Naive thymus-derived CD4-positive, alpha-beta T cell (primary cell): ENCODE data around the gene DDX18. TPM values are rescaled to one million over a fixed set of nuclear protein-coding genes. Genes with fewer than 3 reads are reported as not detected.
A peak's percentile ranks its signal among the peaks of the same experiment; 100 is the strongest.

Experiments used
- ATAC-seq: fragments of 150-1000 bp; cut with Tn5 transposase; 2 replicates; pipeline ENCODE4 v1.10.0; 2021; ENCODE audit warnings: mild to moderate bottlenecking, moderate library complexity
- CTCF ChIA-PET: fragments of 350-600 bp; sonication (Branson Sonifier 250); formaldehyde crosslinking; loops from one replicate; lab custom pipeline; 2021; ENCODE audit warnings: antibody characterized with exemption; lab: Charles Lee
- POLR2A ChIA-PET: fragments of 350-600 bp; sonication (Branson Sonifier 250); formaldehyde crosslinking; loops from one replicate; lab custom pipeline; 2021; ENCODE audit warnings: antibody characterized with exemption, inconsistent platforms; lab: Charles Lee
- DNase-seq, 9 donors: peaks; one replicate each; pipeline versions ENCODE4 v3.0.0 to v3.0.0-alpha.2; 2020 to 2022; ENCODE audit warnings: mixed read lengths in 1 of 9
- H3K27ac ChIP-seq: one replicate; pipeline ENCODE4 v1.7.0; 2013; ENCODE audit warnings: mild to moderate bottlenecking, low read depth, low read length, moderate library complexity
- H3K27me3 ChIP-seq, 2 donors: one replicate each; pipeline ENCODE4 v1.7.0; 2013; ENCODE audit warnings: low read length in 2 of 2, mild to moderate bottlenecking in 2 of 2, moderate library complexity in 2 of 2; ENCODE audit not compliant: control insufficient read depth in 2 of 2, insufficient read depth in 2 of 2
- H3K36me3 ChIP-seq, 3 experiments: 1 replicate in 2 of 3; 2 replicates in 1 of 3; pipeline ENCODE4 v1.7.0; 2013; ENCODE audit warnings: low read length in 3 of 3, mild to moderate bottlenecking in 3 of 3, moderate library complexity in 1 of 3; ENCODE audit not compliant: insufficient read depth in 3 of 3, control insufficient read depth in 2 of 3
- H3K4me1 ChIP-seq, 2 donors: one replicate each; pipeline ENCODE4 v1.7.0; 2013; ENCODE audit warnings: low read length in 2 of 2, mild to moderate bottlenecking in 2 of 2, moderate library complexity in 1 of 2; ENCODE audit not compliant: control insufficient read depth in 2 of 2, insufficient read depth in 2 of 2
- H3K4me3 ChIP-seq: 2 replicates; pipeline ENCODE4 v1.7.0; 2013; ENCODE audit warnings: mild to moderate bottlenecking, low read length
- H3K9me3 ChIP-seq, 3 experiments: 1 replicate in 2 of 3; 2 replicates in 1 of 3; pipeline ENCODE4 v1.7.0; 2013; ENCODE audit warnings: low read length in 3 of 3; ENCODE audit not compliant: control insufficient read depth in 2 of 3
- H3K27ac Mint-ChIP-seq, 9 donors: one replicate each; pipeline ENCODE4 v1.8.0; 2020 to 2022; ENCODE audit warnings: mixed read lengths in 9 of 9, mild to moderate bottlenecking in 8 of 9, moderate library complexity in 5 of 9, inconsistent platforms in 2 of 9
- H3K27me3 Mint-ChIP-seq, 5 donors: one replicate each; pipeline ENCODE4 v1.8.0; 2021 to 2022; ENCODE audit warnings: mixed read lengths in 5 of 5, mild to moderate bottlenecking in 1 of 5
- H3K36me3 Mint-ChIP-seq, 5 donors: one replicate each; pipeline ENCODE4 v1.8.0; 2020 to 2022; ENCODE audit warnings: mixed read lengths in 5 of 5, mild to moderate bottlenecking in 3 of 5, inconsistent platforms in 1 of 5
- H3K4me1 Mint-ChIP-seq, 7 donors: one replicate each; pipeline ENCODE4 v1.8.0; 2020 to 2022; ENCODE audit warnings: mixed read lengths in 7 of 7, mild to moderate bottlenecking in 3 of 7, inconsistent platforms in 1 of 7
- H3K4me3 Mint-ChIP-seq, 10 donors: one replicate each; pipeline ENCODE4 v1.8.0; 2020 to 2022; ENCODE audit warnings: mild to moderate bottlenecking in 10 of 10, mixed read lengths in 10 of 10, moderate library complexity in 6 of 10, inconsistent platforms in 2 of 10
- H3K9me3 Mint-ChIP-seq, 11 donors: one replicate each; pipeline ENCODE4 v1.8.0; 2020 to 2022; ENCODE audit warnings: mixed read lengths in 11 of 11, mild to moderate bottlenecking in 4 of 11, inconsistent platforms in 1 of 11, moderate library complexity in 1 of 11
- intact Hi-C, 2 donors: fragments of 100-400 bp; cut with micrococcal nuclease; formaldehyde crosslinking; loops; one replicate each; pipeline ENCODE4 v1.15.1; 2023
- polyA plus RNA-seq, 2 donors: library from polyadenylated mRNA; unstranded; fragments of 300-500 nt; fragmentation: Illumina TruSeq; gene quantifications; one replicate each; pipeline ENCODE4 v1.2.3, GENCODE V29; 2021
- total RNA-seq, 6 experiments: library from RNA in 5 of 6; stranded (reverse) in 5 of 6; gene quantifications; 1 replicate in 5 of 6; 2 replicates in 1 of 6; pipeline ENCODE4 v1.2.3 and lab custom pipeline; 2021 to 2026

DDX18 gene
- total and polyA plus RNA-seq, 7 experiments from 2014 or later: 43.9 to 133 (median 106) TPM

DNA sequence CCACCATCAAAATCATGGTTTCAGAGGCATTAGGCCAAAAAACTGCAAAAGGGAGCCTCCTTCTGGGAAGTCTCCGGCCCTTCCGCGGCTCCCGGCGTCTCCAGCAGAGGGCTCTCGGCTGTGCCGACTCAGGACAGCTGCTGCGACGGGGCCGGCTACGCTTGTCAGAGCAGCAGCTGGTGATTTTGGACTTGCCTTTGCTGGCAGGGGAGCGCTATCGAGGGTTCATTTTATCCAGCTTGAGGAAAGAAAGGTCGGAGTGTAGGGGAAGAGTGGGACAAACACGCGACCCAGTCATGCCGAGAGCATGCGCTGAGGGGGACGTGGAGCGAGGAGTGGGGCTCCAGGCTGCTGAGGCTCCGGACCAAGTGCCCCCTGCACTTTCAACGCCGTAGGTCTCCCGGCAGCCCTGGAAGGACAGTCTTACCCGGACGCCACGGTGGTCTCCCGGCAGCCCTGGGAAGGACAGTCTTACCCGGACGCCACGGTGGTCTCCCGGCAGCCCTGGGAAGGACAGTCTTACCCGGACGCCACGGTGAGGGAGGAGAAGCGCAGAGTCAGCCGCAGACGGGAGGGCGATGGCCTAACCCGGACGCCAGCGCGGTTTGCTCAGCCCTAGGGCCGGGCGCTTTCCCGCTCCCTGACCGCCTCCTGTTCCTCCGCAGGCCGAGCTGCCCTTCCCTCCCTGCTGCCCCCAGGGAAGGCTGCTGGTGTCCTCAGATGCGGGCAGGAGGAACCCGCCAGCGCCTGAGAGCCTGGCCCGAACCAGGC is 21.7 kb downstream of the DDX18 start:
- peak; percentile 25 to 50 (median 35) for DNase-seq
- no peaks in the 10 kb centered on the region for H3K4me1 ChIP-seq
- Mint-ChIP-seq H3K36me3 (peaks cover 3 to 31% (median 19%) of the 10 kb centered on the region in 5 donors), H3K9me3 (no peaks in the 10 kb centered on the region), H3K4me3 (peak overlapping the region; percentile 63 to 91 (median 88)), H3K27me3 (peaks cover 0 to 2% (median 0%) of the 10 kb centered on the region in 5 donors), H3K4me1 (peaks cover 4 to 22% (median 20%) of the 10 kb centered on the region in 7 donors), H3K27ac (peak overlapping the region in 6 of 9 donors; percentile 53 to 97 (median 83))
- H3K4me3 ChIP-seq: no peak overlapping the region
- ATAC-seq: peak; percentile 77
- intact Hi-C loops: loop anchor here (1.0 to 2.0 kb wide), 2 partner anchors 21 to 167 kb away; partner anchors contain the start of gene DDX18 (in 1 of the 2)
- H3K9me3 ChIP-seq: no peaks in the 10 kb centered on the region
- ChIA-PET CTCF (interaction anchor here (1.5 kb wide), 1 partner anchor 22 kb away, joined by 4 read pairs; the partner anchor contains the start of gene DDX18), POLR2A (no interaction called here)
- H3K27ac ChIP-seq: peak overlapping the region; percentile 15
- no peaks in the 10 kb centered on the region for H3K27me3 ChIP-seq
- peaks cover 0 to 27% (median 0%) of the 10 kb centered on the region in 3 experiments for H3K36me3 ChIP-seq

GRCh38 chr2:117845304-117845703 is 30.8 kb downstream of the DDX18 start:
- ChIA-PET CTCF (no interaction called here), POLR2A (no interaction called here)
- H3K27ac Mint-ChIP-seq: no peak overlapping the region
- peaks cover 17 to 33% (median 24%) of the 10 kb centered on the region in 5 donors for H3K27me3 Mint-ChIP-seq
- no peak overlapping the region for H3K4me3 ChIP-seq
- intact Hi-C loops: no loop called here
- no peaks in the 10 kb centered on the region for H3K27me3 ChIP-seq
- H3K9me3 Mint-ChIP-seq: peaks cover 0 to 9% (median 2%) of the 10 kb centered on the region in 11 donors
- H3K27ac ChIP-seq: no peak overlapping the region
- ATAC-seq (no peak), DNase-seq (no peak)
- H3K9me3 ChIP-seq: no peaks in the 10 kb centered on the region
- H3K36me3 Mint-ChIP-seq: peaks cover 0 to 7% (median 4%) of the 10 kb centered on the region in 5 donors
- no peaks in the 10 kb centered on the region for H3K36me3 ChIP-seq
- H3K4me3 Mint-ChIP-seq: no peak overlapping the region
- no peaks in the 10 kb centered on the region for H3K4me1 ChIP-seq
- H3K4me1 Mint-ChIP-seq: peaks cover 0 to 2% (median 0%) of the 10 kb centered on the region in 7 donors

DNA sequence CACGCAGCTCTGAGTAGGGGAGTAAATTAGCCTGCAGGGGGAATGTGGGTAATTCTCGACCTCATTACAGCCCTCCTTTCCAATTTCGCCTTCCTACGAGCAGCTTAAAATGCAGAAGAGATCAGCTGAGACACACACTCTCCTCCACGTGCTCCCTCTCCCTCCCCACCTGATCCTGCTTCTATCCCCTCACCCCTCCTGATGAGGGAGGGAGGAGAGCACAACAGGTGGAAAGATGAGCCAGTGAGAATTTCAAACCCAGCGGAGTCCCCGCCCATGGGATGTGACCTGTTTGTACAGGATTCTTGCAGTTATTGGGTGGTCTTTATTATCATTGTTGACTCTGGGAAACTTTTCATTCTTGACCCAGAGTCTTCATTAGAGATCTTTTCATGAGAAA is 35.5 kb downstream of the DDX18 start:
- H3K9me3 ChIP-seq: no peaks in the 10 kb centered on the region
- intact Hi-C loops: no loop called here
- DNase-seq (no peak), ATAC-seq (no peak)
- H3K9me3 Mint-ChIP-seq: peaks cover 0 to 9% (median 2%) of the 10 kb centered on the region in 11 donors
- no peak overlapping the region for H3K4me3 Mint-ChIP-seq
- H3K36me3 ChIP-seq: no peaks in the 10 kb centered on the region
- H3K4me3 ChIP-seq: no peak overlapping the region
- H3K27ac ChIP-seq: no peak overlapping the region
- H3K27ac Mint-ChIP-seq: no peak overlapping the region
- H3K4me1 ChIP-seq: no peaks in the 10 kb centered on the region
- peaks cover 36 to 76% (median 62%) of the 10 kb centered on the region in 5 donors for H3K27me3 Mint-ChIP-seq
- H3K27me3 ChIP-seq: no peaks in the 10 kb centered on the region
- peaks cover 0 to 2% (median 0%) of the 10 kb centered on the region in 7 donors for H3K4me1 Mint-ChIP-seq
- CTCF ChIA-PET: no interaction called here
- H3K36me3 Mint-ChIP-seq: peaks cover 0 to 4% (median 0%) of the 10 kb centered on the region in 5 donors
- POLR2A ChIA-PET: no interaction called here

GRCh38 chr2:117850461-117850860 is 36.0 kb downstream of the DDX18 start:
- DNase-seq: no peak
- no peak overlapping the region for H3K27ac ChIP-seq
- intact Hi-C loops: no loop called here
- no peaks in the 10 kb centered on the region for H3K36me3 ChIP-seq
- peaks cover 36 to 74% (median 64%) of the 10 kb centered on the region in 5 donors for H3K27me3 Mint-ChIP-seq
- ChIA-PET POLR2A (no interaction called here), CTCF (no interaction called here)
- H3K4me3 ChIP-seq: no peak overlapping the region
- H3K27ac Mint-ChIP-seq: no peak overlapping the region
- H3K9me3 ChIP-seq: no peaks in the 10 kb centered on the region
- H3K4me1 Mint-ChIP-seq: peaks cover 0 to 2% (median 0%) of the 10 kb centered on the region in 7 donors
- H3K36me3 Mint-ChIP-seq: peaks cover 0 to 4% (median 0%) of the 10 kb centered on the region in 5 donors
- no peaks in the 10 kb centered on the region for H3K4me1 ChIP-seq
- H3K4me3 Mint-ChIP-seq: no peak overlapping the region
- H3K27me3 ChIP-seq: peaks cover 0 to under 1% of the 10 kb centered on the region in 2 donors
- ATAC-seq: no peak
- peaks cover 0 to 9% (median 2%) of the 10 kb centered on the region in 11 donors for H3K9me3 Mint-ChIP-seq

- Mint-ChIP-seq H3K27me3 (peaks cover 36 to 79% (median 67%) of the 10 kb centered on the region in 5 donors), H3K27ac (no peak overlapping the region), H3K36me3 (peaks cover 0 to 4% (median 0%) of the 10 kb centered on the region in 5 donors), H3K9me3 (peaks cover 0 to 9% (median 2%) of the 10 kb centered on the region in 11 donors), H3K4me3 (no peak overlapping the region), H3K4me1 (peaks cover 0 to 2% (median 0%) of the 10 kb centered on the region in 7 donors)
- POLR2A ChIA-PET: no interaction called here
- Histone ChIP-seq H3K4me3 (no peak overlapping the region), H3K27me3 (peaks cover 0 to 3% of the 10 kb centered on the region in 2 donors), H3K4me1 (no peaks in the 10 kb centered on the region), H3K36me3 (no peaks in the 10 kb centered on the region), H3K27ac (no peak overlapping the region), H3K9me3 (no peaks in the 10 kb centered on the region)
- intact Hi-C loops: no loop called here
- CTCF ChIA-PET: no interaction called here
- ATAC-seq (no peak), DNase-seq (no peak)
These were observed 37.5 kb downstream of the DDX18 start for GRCh38 chr2:117851969-117852368.

- CTCF ChIA-PET: interaction anchor here (1.0 kb wide), 1 partner anchor 82 kb away, joined by 3 read pairs; no protein-coding TSS in a partner anchor
- Mint-ChIP-seq H3K27ac (no peak overlapping the region), H3K9me3 (peaks cover 0 to 6% (median 0%) of the 10 kb centered on the region in 11 donors), H3K27me3 (peaks cover 34 to 78% (median 62%) of the 10 kb centered on the region in 5 donors), H3K4me1 (peaks cover 0 to 2% (median 0%) of the 10 kb centered on the region in 7 donors), H3K36me3 (no peaks in the 10 kb centered on the region), H3K4me3 (no peak overlapping the region)
- Histone ChIP-seq H3K4me1 (no peaks in the 10 kb centered on the region), H3K27me3 (peaks cover 0 to 3% of the 10 kb centered on the region in 2 donors), H3K36me3 (no peaks in the 10 kb centered on the region), H3K4me3 (no peak overlapping the region), H3K9me3 (no peaks in the 10 kb centered on the region), H3K27ac (no peak overlapping the region)
- ATAC-seq: no peak
- POLR2A ChIA-PET: no interaction called here
- intact Hi-C loops: no loop called here
- no peak for DNase-seq
These were observed 38.8 kb downstream of the DDX18 start for GRCh38 chr2:117853316-117853715.
